Gastrocnemius medialis (tissue), 4 donors: ENCODE measurements around the gene PIR.

Experiments used
- CTCF ChIP-seq, 5 experiments: fragments of 450-650 bp in 3 of 5; fragments of 200-600 bp in 2 of 5; sonication (generic) in 2 of 5; IDR thresholded peaks in 4 of 5; conservative IDR thresholded peaks in 1 of 5; 1 replicate in 4 of 5; 2 replicates in 1 of 5; pipeline ENCODE4 v1.5.1; 2016 to 2019; ENCODE audit warnings: antibody characterized with exemption in 5 of 5, mild to moderate bottlenecking in 3 of 5, moderate library complexity in 3 of 5
- POLR2A ChIP-seq, 2 donors: fragments of 450-650 bp; IDR thresholded peaks; one replicate each; pipeline ENCODE4 v1.6.1; 2017; ENCODE audit warnings: antibody characterized with exemption in 2 of 2, mild to moderate bottlenecking in 2 of 2, moderate library complexity in 2 of 2

GRCh38 chrX:15376956-15377355 lies 116.2 kb downstream of the PIR start:
- no peak for TF ChIP-seq CTCF (IDR thresholded peaks at IDR 0.05 in 4 of 5, conservative IDR thresholded peaks at IDR 0.05 in 1 of 5)
- TF ChIP-seq POLR2A (IDR thresholded peaks at IDR 0.05), result no peak
